HCT116 (cell line): ENCODE measurements around the gene POTEJ. TPM values are rescaled to one million over a fixed set of nuclear protein-coding genes. Genes with fewer than 3 reads are reported as not detected.
"Not testable (repeated sequence)": the region's sequence is repeated elsewhere in the genome, so short reads cannot be mapped to it uniquely, and the experiment has no call there.

Experiments used
- ATAC-seq: fragments of 200-7000 bp; cut with Tn5 transposase; 2 replicates; pipeline ENCODE4 v1.9.1; 2020; ENCODE audit warnings: mild to moderate bottlenecking, moderate library complexity
- Bru-seq: library from RNA; stranded (reverse); fragments of 400-500 nt; gene quantifications from one replicate; lab custom pipeline; 2021; lab: Mats Ljungman, UMichigan
- BruChase-seq, 2 experiments: library from RNA; stranded (reverse); fragments of 400-500 nt; gene quantifications; one replicate each; lab custom pipeline; 2021; lab: Mats Ljungman, UMichigan
- BruUV-seq: library from RNA; stranded (reverse); fragments of 400-500 nt; replicated peaks from 2 replicates; lab custom pipeline; 2021; lab: Mats Ljungman, UMichigan
- CTCF ChIA-PET: fragments of 300-600 bp; sonication (Branson Sonifier 250); formaldehyde crosslinking; loops from one replicate; lab custom pipeline; 2021; ENCODE audit warnings: antibody characterized with exemption; lab: Charles Lee
- POLR2A ChIA-PET: fragments of 300-600, 350-600 bp; sonication (Branson Sonifier 250); formaldehyde crosslinking; loops from one replicate; lab custom pipeline; 2021; ENCODE audit warnings: antibody characterized with exemption; lab: Charles Lee
- RAD21 ChIA-PET, 2 experiments: fragments of 300-600 bp; sonication (Branson Sonifier 250); formaldehyde crosslinking; loops; one replicate each; lab custom pipeline; 2023; ENCODE audit warnings: low total read pairs in 2 of 2; ENCODE audit not compliant: uncharacterized antibody in 2 of 2, unreplicated experiment in 2 of 2, low non-redundant PET in 1 of 2; lab: Charles Lee
- DNase-seq: peaks from one replicate; pipeline ENCODE4 v3.0.0-alpha.2; 2010; ENCODE audit warnings: low read depth, low spot score
- H2AFZ ChIP-seq: fragments of 200-600 bp; shearing (Covaris generic), sonication (generic); 2 replicates; pipeline ENCODE4 v1.6.1; 2017; ENCODE audit warnings: low read depth, mixed run types, mixed read lengths, antibody characterized with exemption, low read length; ENCODE audit not compliant: poor library complexity, severe bottlenecking
- H3K27ac ChIP-seq: 2 replicates; pipeline ENCODE4 v1.5.1; 2012; ENCODE audit warnings: low read depth, low read length
- H3K27me3 ChIP-seq: fragments of 200-600 bp; sonication (generic); 2 replicates; pipeline ENCODE4 v1.6.1; 2016; ENCODE audit warnings: mixed run types, low read length, mixed read lengths; ENCODE audit not compliant: insufficient read depth
- H3K36me3 ChIP-seq, 2 experiments: fragments of 200-500 bp in 1 of 2; fragments of 200-600 bp in 1 of 2; sonication (Bioruptor generic) in 1 of 2; sonication (generic) in 1 of 2; 2 replicates each; pipeline versions ENCODE4 v1.5.1 to v1.6.1; 2014 to 2016; ENCODE audit warnings: low read length in 2 of 2, inconsistent platforms in 1 of 2, mixed read lengths in 1 of 2, mixed run types in 1 of 2; ENCODE audit not compliant: insufficient read depth in 2 of 2, control insufficient read depth in 1 of 2
- H3K4me1 ChIP-seq, 2 experiments: fragments of 200-600 bp in 1 of 2; sonication (generic) in 1 of 2; 2 replicates each; pipeline versions ENCODE4 v1.5.1 to v1.6.1; 2012 to 2017; ENCODE audit warnings: low read length in 2 of 2, inconsistent platforms in 1 of 2, mild to moderate bottlenecking in 1 of 2, mixed read lengths in 1 of 2, mixed run types in 1 of 2, moderate library complexity in 1 of 2; ENCODE audit not compliant: insufficient read depth in 2 of 2, control insufficient read depth in 1 of 2
- H3K4me2 ChIP-seq: fragments of 200-600 bp; sonication (generic); 2 replicates; pipeline ENCODE4 v1.6.1; 2017; ENCODE audit warnings: mixed run types, low read length, mixed read lengths
- H3K4me3 ChIP-seq, 2 experiments: fragments of 200-600 bp in 1 of 2; sonication (generic) in 1 of 2; replicated peaks in 1 of 2; 2 replicates each; pipeline ENCODE4 v1.5.1; 2011 to 2016; ENCODE audit warnings: low read length in 2 of 2, control low read depth in 1 of 2, low read depth in 1 of 2, mild to moderate bottlenecking in 1 of 2, mixed read lengths in 1 of 2, mixed run types in 1 of 2
- H3K79me2 ChIP-seq: fragments of 200-600 bp; sonication (generic); 2 replicates; pipeline ENCODE4 v1.6.1; 2017; ENCODE audit warnings: mild to moderate bottlenecking, mixed run types, low read length, moderate library complexity, mixed read lengths; ENCODE audit not compliant: insufficient read depth
- H3K9ac ChIP-seq: fragments of 200-600 bp; sonication (generic); 2 replicates; pipeline ENCODE4 v1.6.1; 2016; ENCODE audit warnings: low read length, mixed read lengths
- H3K9me2 ChIP-seq: fragments of 200-600 bp; sonication (generic), shearing (Covaris generic); 2 replicates; pipeline ENCODE4 v1.6.1; 2017; ENCODE audit warnings: mixed run types, mild to moderate bottlenecking, moderate library complexity; ENCODE audit not compliant: insufficient read depth
- H3K9me3 ChIP-seq, 2 experiments: fragments of 200-500 bp in 1 of 2; fragments of 200-600 bp in 1 of 2; sonication (Bioruptor generic) in 1 of 2; sonication (generic) in 1 of 2; 2 replicates each; pipeline ENCODE4 v1.6.1; 2014 to 2017; ENCODE audit warnings: low read length in 2 of 2, mixed read lengths in 2 of 2, inconsistent platforms in 1 of 2, low read depth in 1 of 2, mild to moderate bottlenecking in 1 of 2, mixed run types in 1 of 2, moderate library complexity in 1 of 2; ENCODE audit not compliant: control insufficient read depth in 1 of 2, insufficient read depth in 1 of 2
- H4K20me1 ChIP-seq: fragments of 200-600 bp; sonication (generic), shearing (Covaris generic); 2 replicates; pipeline ENCODE4 v1.6.1; 2017; ENCODE audit warnings: mixed run types, mild to moderate bottlenecking, moderate library complexity; ENCODE audit not compliant: insufficient read depth
- intact Hi-C: fragments of 100-400 bp; cut with micrococcal nuclease; formaldehyde crosslinking; loops from 2 replicates; pipeline ENCODE4 v1.10.0; 2022
- long read RNA-seq: library from polyadenylated mRNA; unstranded; transcript quantifications from one replicate; pipeline ENCODE4 v2.0.0, GENCODE V29; 2021; ENCODE audit not compliant: unreplicated experiment
- polyA plus RNA-seq: library from polyadenylated mRNA; unstranded; fragments of >200 nt; gene quantifications from 2 replicates; pipeline ENCODE4 v1.2.1, GENCODE V29; 2012; ENCODE audit warnings: missing spikeins
- total RNA-seq: library from RNA; stranded (reverse); gene quantifications from one replicate; pipeline ENCODE4 v1.2.1, GENCODE V29; 2021; ENCODE audit not compliant: unreplicated experiment

POTEJ gene
- total RNA-seq = not detected
- not detected in 2 replicates for polyA plus RNA-seq
- Bru-seq, nascent RNA = percentile 32 among the genes with signal in this experiment
- BruChase-seq, experiment 1, labeled RNA remaining after a 6-hour chase = percentile 15 among the genes with signal in this experiment
- percentile 17 among the genes with signal in this experiment for BruChase-seq, experiment 2, labeled RNA remaining after a 2-hour chase
- long read RNA-seq = 0 reads

- H3K9me3 ChIP-seq, H3K9ac ChIP-seq, H3K4me2 ChIP-seq, H2AFZ ChIP-seq, ATAC-seq, H3K27ac ChIP-seq, CTCF ChIA-PET, RAD21 ChIA-PET, H3K4me3 ChIP-seq, H3K4me1 ChIP-seq, POLR2A ChIA-PET, H3K27me3 ChIP-seq, BruUV-seq, DNase-seq, H4K20me1 ChIP-seq, intact Hi-C loops, H3K36me3 ChIP-seq, H3K79me2 ChIP-seq, H3K9me2 ChIP-seq: not testable (repeated sequence)
Observed at GRCh38 chr2:130611140-130611539, at the start of gene POTEJ. POTEJ (plus strand) TSS chr2:130611440; CDS start chr2:130611533, 93 bp downstream.

- H2AFZ ChIP-seq, H3K36me3 ChIP-seq, POLR2A ChIA-PET, H4K20me1 ChIP-seq, H3K9me3 ChIP-seq, H3K4me3 ChIP-seq, ATAC-seq, H3K27me3 ChIP-seq, CTCF ChIA-PET, H3K9ac ChIP-seq, RAD21 ChIA-PET, DNase-seq, intact Hi-C loops, H3K27ac ChIP-seq, H3K4me1 ChIP-seq, H3K4me2 ChIP-seq, H3K9me2 ChIP-seq, BruUV-seq, H3K79me2 ChIP-seq: not testable (repeated sequence)
Observed at GRCh38 chr2:130566165-130566564, 45.1 kb upstream of the POTEJ start.

- H3K36me3 ChIP-seq, H3K27ac ChIP-seq, H3K4me3 ChIP-seq, H3K9me2 ChIP-seq, H2AFZ ChIP-seq, H4K20me1 ChIP-seq, DNase-seq, H3K9me3 ChIP-seq, CTCF ChIA-PET, H3K4me1 ChIP-seq, H3K79me2 ChIP-seq, H3K27me3 ChIP-seq, BruUV-seq, H3K4me2 ChIP-seq, H3K9ac ChIP-seq, intact Hi-C loops, RAD21 ChIA-PET, POLR2A ChIA-PET, ATAC-seq: not testable (repeated sequence)
Observed at GRCh38 chr2:130571929-130572328, 39.3 kb upstream of the POTEJ start.

DNA sequence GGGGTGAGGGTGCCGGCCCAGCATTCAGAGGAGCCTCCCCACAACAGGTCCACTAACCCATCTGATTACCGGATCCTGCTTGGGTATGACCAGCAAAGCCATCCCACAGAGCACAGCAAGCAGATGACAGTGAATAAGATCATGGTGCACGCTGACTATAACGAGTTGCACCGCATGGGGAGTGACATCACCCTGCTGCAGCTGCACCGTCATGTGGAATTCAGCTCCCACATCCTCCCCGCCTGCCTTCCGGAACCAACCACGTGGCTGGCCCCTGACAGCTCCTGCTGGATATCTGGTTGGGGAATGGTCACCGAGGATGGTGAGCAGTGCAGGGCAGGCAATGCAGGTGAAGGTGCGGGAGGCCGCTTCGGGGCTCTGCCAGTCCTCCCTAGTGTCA, 37.0 kb upstream of the POTEJ start:
- H3K79me2 ChIP-seq, H3K27me3 ChIP-seq, H3K27ac ChIP-seq, CTCF ChIA-PET, H3K4me2 ChIP-seq, ATAC-seq, DNase-seq, H3K9ac ChIP-seq, RAD21 ChIA-PET, intact Hi-C loops, H3K4me3 ChIP-seq, H3K4me1 ChIP-seq, H3K9me3 ChIP-seq, H3K9me2 ChIP-seq, H3K36me3 ChIP-seq, POLR2A ChIA-PET, H4K20me1 ChIP-seq, BruUV-seq, H2AFZ ChIP-seq: not testable (repeated sequence)
